Lung microvascular endothelial cell (primary cell): ENCODE data around the gene CDKL4. TPM values are rescaled to one million over a fixed set of nuclear protein-coding genes. Genes with fewer than 3 reads are reported as not detected.
"Not testable (repeated sequence)": the region's sequence is repeated elsewhere in the genome, so short reads cannot be mapped to it uniquely, and the experiment has no call there.

ENCODE experiments used
- DNase-seq, 2 donors: peaks; one replicate each; pipeline versions ENCODE4 v3.0.0 to v3.0.0-alpha.2; 2010; ENCODE audit warnings: low read depth in 2 of 2
- total RNA-seq: library from RNA; depleted of rRNA; stranded (reverse); fragments of >200 nt; gene quantifications from 2 replicates; pipeline ENCODE4 v1.2.1, GENCODE V29; 2014

Gene CDKL4
- total RNA-seq, 1 donor from 2014 or later, result 0.79 TPM

- DNase-seq, result no peak
These were observed 99.4 kb downstream of the CDKL4 start for GRCh38 chr2:39144416-39144815.

- no peak for DNase-seq
These were observed 100.7 kb downstream of the CDKL4 start for GRCh38 chr2:39142904-39143605.

- DNase-seq, result no peak
These were observed 102.2 kb downstream of the CDKL4 start for GRCh38 chr2:39141334-39142271.

GRCh38 chr2:39140948-39141333 lies 102.8 kb downstream of the CDKL4 start:
- not testable (repeated sequence) for DNase-seq

GRCh38 chr2:39140322-39140847 lies 103.4 kb downstream of the CDKL4 start:
- no peak for DNase-seq

- DNase-seq, result no peak
These were observed 104.1 kb downstream of the CDKL4 start for GRCh38 chr2:39139511-39140237.

- DNase-seq, result no peak
These were observed 104.9 kb downstream of the CDKL4 start for GRCh38 chr2:39138837-39139211.

- not testable (repeated sequence) for DNase-seq
These were observed 105.5 kb downstream of the CDKL4 start for GRCh38 chr2:39138187-39138836.

GRCh38 chr2:39136799-39137198 lies 107.0 kb downstream of the CDKL4 start:
- DNase-seq, result no peak

- DNase-seq, result no peak
These were observed 108.0 kb downstream of the CDKL4 start for GRCh38 chr2:39135690-39136259.

GRCh38 chr2:39133215-39133851 lies 110.4 kb downstream of the CDKL4 start:
- no peak for DNase-seq

- DNase-seq, result peak in 1 of 2 donors; percentile 12
These were observed 114.8 kb downstream of the CDKL4 start for GRCh38 chr2:39128919-39129391.

- no peak for DNase-seq
These were observed 115.8 kb downstream of the CDKL4 start for GRCh38 chr2:39127973-39128372.

Other genes with a start within 250 kb of the CDKL4 start
- gene SOS1, start 122.9 kb downstream of the CDKL4 start, total RNA-seq, result 5.9 and 7.3 TPM in 2 replicates
- gene MAP4K3, start 193.3 kb upstream of the CDKL4 start, total RNA-seq, result 10.5 and 11.9 TPM in 2 replicates